Osteocyte (in vitro differentiated cells): Measurements from ENCODE around the gene STRN. TPM values are rescaled to one million over a fixed set of nuclear protein-coding genes. Genes with fewer than 3 reads are reported as not detected.
"Not testable (repeated sequence)": the region's sequence is repeated elsewhere in the genome, so short reads cannot be mapped to it uniquely, and the experiment has no call there.

Experiments used
- DNase-seq: peaks from one replicate; pipeline ENCODE4 v3.0.0; 2021; ENCODE audit warnings: mixed read lengths; ENCODE audit not compliant: unreplicated experiment; ENCODE audit errors: extremely low spot score
- H3K27ac Mint-ChIP-seq: one replicate; pipeline ENCODE4 v1.8.0; 2021; ENCODE audit warnings: mild to moderate bottlenecking, mixed read lengths; ENCODE audit not compliant: unreplicated experiment
- H3K27me3 Mint-ChIP-seq: one replicate; pipeline ENCODE4 v1.8.0; 2021; ENCODE audit warnings: mixed read lengths; ENCODE audit not compliant: unreplicated experiment
- H3K36me3 Mint-ChIP-seq: one replicate; pipeline ENCODE4 v1.8.0; 2021; ENCODE audit warnings: mixed read lengths; ENCODE audit not compliant: unreplicated experiment
- H3K4me1 Mint-ChIP-seq: one replicate; pipeline ENCODE4 v1.8.0; 2021; ENCODE audit warnings: mixed read lengths; ENCODE audit not compliant: unreplicated experiment
- H3K4me3 Mint-ChIP-seq: one replicate; pipeline ENCODE4 v1.8.0; 2021; ENCODE audit warnings: mild to moderate bottlenecking, moderate library complexity, mixed read lengths; ENCODE audit not compliant: unreplicated experiment
- H3K9me3 Mint-ChIP-seq: one replicate; pipeline ENCODE4 v1.8.0; 2021; ENCODE audit warnings: mixed read lengths; ENCODE audit not compliant: unreplicated experiment
- total RNA-seq: library from RNA; stranded (reverse); gene quantifications from 2 replicates; pipeline ENCODE4 v1.2.1, GENCODE V29; 2021
- TF ChIP-seq, protein P1 (sequence below): fragments of 200-600 bp; sonication (generic); IDR thresholded peaks from 2 replicates; pipeline ENCODE4 v1.5.0; 2021; ENCODE audit warnings: antibody characterized with exemption, mild to moderate bottlenecking, moderate library complexity

Gene STRN
- total RNA-seq, 1 donor from 2014 or later: 27.2 TPM

DNA sequence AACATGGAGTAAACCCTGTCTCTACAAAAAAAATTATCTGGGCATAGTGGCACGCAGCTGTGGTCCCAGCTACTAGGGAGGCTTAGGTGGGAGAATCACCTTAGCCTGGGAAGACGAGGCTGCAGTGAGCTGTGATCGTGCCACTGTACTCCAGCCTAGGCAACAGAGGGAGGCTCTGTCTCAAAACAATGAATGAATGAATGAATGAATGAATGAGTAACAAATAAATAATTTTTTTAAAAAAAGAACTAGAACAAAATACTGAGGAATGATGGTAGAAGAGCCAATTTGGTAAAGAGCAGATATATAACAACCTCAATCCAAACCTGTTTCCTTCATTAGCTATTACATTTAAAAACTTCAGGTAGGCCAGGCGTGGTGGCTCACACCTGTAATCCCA lies 60.1 kb downstream of the STRN start:
- TF ChIP-seq, protein P1, sequence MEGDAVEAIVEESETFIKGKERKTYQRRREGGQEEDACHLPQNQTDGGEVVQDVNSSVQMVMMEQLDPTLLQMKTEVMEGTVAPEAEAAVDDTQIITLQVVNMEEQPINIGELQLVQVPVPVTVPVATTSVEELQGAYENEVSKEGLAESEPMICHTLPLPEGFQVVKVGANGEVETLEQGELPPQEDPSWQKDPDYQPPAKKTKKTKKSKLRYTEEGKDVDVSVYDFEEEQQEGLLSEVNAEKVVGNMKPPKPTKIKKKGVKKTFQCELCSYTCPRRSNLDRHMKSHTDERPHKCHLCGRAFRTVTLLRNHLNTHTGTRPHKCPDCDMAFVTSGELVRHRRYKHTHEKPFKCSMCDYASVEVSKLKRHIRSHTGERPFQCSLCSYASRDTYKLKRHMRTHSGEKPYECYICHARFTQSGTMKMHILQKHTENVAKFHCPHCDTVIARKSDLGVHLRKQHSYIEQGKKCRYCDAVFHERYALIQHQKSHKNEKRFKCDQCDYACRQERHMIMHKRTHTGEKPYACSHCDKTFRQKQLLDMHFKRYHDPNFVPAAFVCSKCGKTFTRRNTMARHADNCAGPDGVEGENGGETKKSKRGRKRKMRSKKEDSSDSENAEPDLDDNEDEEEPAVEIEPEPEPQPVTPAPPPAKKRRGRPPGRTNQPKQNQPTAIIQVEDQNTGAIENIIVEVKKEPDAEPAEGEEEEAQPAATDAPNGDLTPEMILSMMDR: no peak
- Mint-ChIP-seq H3K4me1 (no peaks in the 10 kb centered on the region), H3K27ac (no peak overlapping the region), H3K36me3 (peaks cover 13% of the 10 kb centered on the region), H3K9me3 (no peaks in the 10 kb centered on the region), H3K4me3 (no peak overlapping the region), H3K27me3 (no peaks in the 10 kb centered on the region)
- no peak for DNase-seq

GRCh38 chr2:36904636-36905035 lies 61.7 kb downstream of the STRN start:
- no peaks in the 10 kb centered on the region for H3K4me1 Mint-ChIP-seq
- H3K27me3 Mint-ChIP-seq: no peaks in the 10 kb centered on the region
- H3K36me3 Mint-ChIP-seq: peaks cover 20% of the 10 kb centered on the region
- H3K9me3 Mint-ChIP-seq: no peaks in the 10 kb centered on the region
- no peak overlapping the region for H3K27ac Mint-ChIP-seq
- H3K4me3 Mint-ChIP-seq: no peak overlapping the region
- no peak for DNase-seq
- TF ChIP-seq, protein P1: no peak

DNA sequence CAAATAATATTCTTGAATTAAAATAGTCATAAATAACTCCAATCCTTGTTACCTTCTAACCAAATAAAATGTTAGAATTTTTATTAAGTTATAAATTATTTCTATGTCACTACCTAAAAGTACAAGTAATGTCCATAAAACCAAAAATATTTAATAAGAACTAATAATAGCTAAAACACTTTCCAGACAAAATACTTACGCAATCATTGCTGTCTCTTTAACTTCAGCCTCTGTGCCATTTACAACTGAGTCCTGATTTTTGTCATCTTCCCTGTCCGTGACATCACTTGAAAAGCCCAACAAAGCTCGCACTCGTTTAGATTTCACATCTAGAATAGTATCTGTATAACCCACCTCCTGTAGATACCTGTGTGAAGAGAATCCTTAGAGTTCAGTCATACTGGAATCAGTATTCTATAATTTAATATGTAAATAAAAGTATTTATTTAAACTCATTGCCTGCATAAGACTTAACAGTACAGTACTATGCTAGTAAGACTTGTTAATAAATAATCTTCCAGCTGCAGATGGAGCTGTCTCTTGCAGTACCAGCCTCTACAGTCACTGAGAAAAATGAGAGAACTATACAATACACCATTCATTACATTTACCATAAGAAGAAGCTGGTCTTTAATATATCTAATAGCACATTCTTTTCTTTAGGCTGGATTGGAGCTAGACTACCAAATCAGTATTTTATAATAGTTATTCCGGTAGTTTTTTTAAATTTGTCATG lies 63.8 kb downstream of the STRN start:
- DNase-seq: no peak
- Mint-ChIP-seq H3K36me3 (peaks cover 15% of the 10 kb centered on the region), H3K9me3 (no peaks in the 10 kb centered on the region), H3K4me3 (no peak overlapping the region), H3K27me3 (no peaks in the 10 kb centered on the region), H3K4me1 (no peaks in the 10 kb centered on the region), H3K27ac (no peak overlapping the region)
- TF ChIP-seq, protein P1: no peak

- Mint-ChIP-seq H3K36me3 (peaks cover 7% of the 10 kb centered on the region), H3K27me3 (no peaks in the 10 kb centered on the region), H3K27ac (no peak overlapping the region), H3K4me3 (no peak overlapping the region), H3K4me1 (peaks cover 16% of the 10 kb centered on the region), H3K9me3 (no peaks in the 10 kb centered on the region)
- TF ChIP-seq, protein P1: no peak
- no peak for DNase-seq
Observed at GRCh38 chr2:36892805-36893204, 73.5 kb downstream of the STRN start.

DNA sequence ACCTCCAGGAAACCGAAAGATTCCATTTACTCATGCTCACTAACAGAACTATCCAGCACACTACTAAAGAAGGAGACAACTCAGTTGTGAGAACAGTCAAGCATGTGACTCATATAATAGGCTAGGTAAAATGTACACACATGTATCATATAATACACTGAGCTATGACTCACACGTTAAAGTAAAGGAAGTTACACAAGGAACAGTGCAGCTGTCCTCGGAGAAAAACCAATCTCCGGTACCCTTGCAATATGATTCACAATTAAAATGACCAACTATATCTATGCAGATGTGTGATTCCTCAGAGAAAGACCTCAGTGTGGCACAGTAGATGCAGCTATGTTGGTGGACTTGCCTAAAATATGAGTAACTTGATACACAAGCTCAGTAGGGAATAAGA lies 76.5 kb downstream of the STRN start:
- Mint-ChIP-seq H3K4me1 (peaks cover 16% of the 10 kb centered on the region), H3K27me3 (no peaks in the 10 kb centered on the region), H3K9me3 (no peaks in the 10 kb centered on the region), H3K27ac (peak overlapping the region; percentile 83), H3K4me3 (peak overlapping the region; percentile 49), H3K36me3 (peaks cover 9% of the 10 kb centered on the region)
- DNase-seq: no peak
- TF ChIP-seq, protein P1: no peak

DNA sequence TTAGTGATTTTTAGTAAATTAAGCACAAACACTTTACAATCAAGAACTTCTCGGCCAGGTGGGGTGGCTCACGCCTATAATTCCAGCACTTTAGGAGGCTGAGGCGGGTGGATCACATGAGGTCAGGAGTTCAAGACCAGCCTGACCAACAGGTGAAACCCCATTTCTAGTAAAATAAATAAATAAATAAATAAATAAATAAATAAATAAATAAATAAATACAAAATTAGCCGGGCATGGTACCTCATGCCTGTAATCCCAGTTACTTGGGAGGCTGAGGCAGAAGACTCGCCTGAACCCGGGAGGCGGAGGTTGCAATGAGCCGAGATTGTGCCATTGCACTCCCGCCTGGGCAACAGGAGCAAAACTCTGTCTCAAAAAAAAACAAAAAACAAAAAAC lies 79.2 kb downstream of the STRN start:
- not testable (repeated sequence) for H3K4me3 Mint-ChIP-seq, H3K36me3 Mint-ChIP-seq, H3K27me3 Mint-ChIP-seq, H3K27ac Mint-ChIP-seq, DNase-seq, H3K9me3 Mint-ChIP-seq
- H3K4me1 Mint-ChIP-seq: peaks cover 16% of the 10 kb centered on the region
